Parathyroid adenoma (tissue), 2 donors: Measurements from ENCODE around the gene RPS19.

Experiments
- H2AFZ ChIP-seq: fragments of 300-600 bp; sonication (generic); one replicate; pipeline ENCODE4 v1.7.0; 2017; ENCODE audit warnings: antibody characterized with exemption, mild to moderate bottlenecking
- H3K27ac ChIP-seq: fragments of 300-600 bp; sonication (generic); one replicate; pipeline ENCODE4 v1.7.0; 2017
- H3K27me3 ChIP-seq: fragments of 300-600 bp; sonication (generic); one replicate; pipeline ENCODE4 v1.7.0; 2017; ENCODE audit warnings: low read length; ENCODE audit not compliant: control insufficient read depth, insufficient read depth
- H3K36me3 ChIP-seq: fragments of 300-600 bp; sonication (generic); one replicate; pipeline ENCODE4 v1.7.0; 2017; ENCODE audit warnings: low read length; ENCODE audit not compliant: control insufficient read depth, insufficient read depth
- H3K4me1 ChIP-seq: fragments of 300-600 bp; sonication (generic); one replicate; pipeline ENCODE4 v1.7.0; 2017; ENCODE audit warnings: control low read depth
- H3K4me2 ChIP-seq: fragments of 300-600 bp; sonication (generic); one replicate; pipeline ENCODE4 v1.7.0; 2017; ENCODE audit warnings: low read length
- H3K4me3 ChIP-seq: fragments of 300-600 bp; sonication (generic); one replicate; pipeline ENCODE4 v1.7.0; 2017; ENCODE audit warnings: low read depth, low read length
- H3K79me2 ChIP-seq: fragments of 300-600 bp; sonication (generic); one replicate; pipeline ENCODE4 v1.7.0; 2017; ENCODE audit warnings: control low read depth
- H3K9ac ChIP-seq: fragments of 300-600 bp; sonication (generic); one replicate; pipeline ENCODE4 v1.7.0; 2017; ENCODE audit warnings: mild to moderate bottlenecking
- H3K9me3 ChIP-seq: fragments of 300-600 bp; sonication (generic); one replicate; pipeline ENCODE4 v1.7.0; 2017; ENCODE audit warnings: low read length; ENCODE audit not compliant: control insufficient read depth
- CTCF ChIP-seq: fragments of 300-600 bp; sonication (generic); IDR thresholded peaks from one replicate; pipeline ENCODE4 v1.7.0; 2017; ENCODE audit warnings: antibody characterized with exemption, mild to moderate bottlenecking
- donor health status: primary hyperparathyroidism.

The RPS19 gene

GRCh38 chr19:41847351-41848105 lies 12.5 kb upstream of the RPS19 start:
- H3K4me1 ChIP-seq: no peaks in the 10 kb centered on the region
- no peaks in the 10 kb centered on the region for H3K9me3 ChIP-seq
- H3K27me3 ChIP-seq: no peaks in the 10 kb centered on the region
- H3K36me3 ChIP-seq: no peaks in the 10 kb centered on the region
- no peak overlapping the region for H3K27ac ChIP-seq
- TF ChIP-seq CTCF: no peak
- no peak overlapping the region for H3K4me2 ChIP-seq
- no peak overlapping the region for H3K9ac ChIP-seq
- H2AFZ ChIP-seq: no peak overlapping the region
- no peak overlapping the region for H3K4me3 ChIP-seq
- H3K79me2 ChIP-seq: no peaks in the 10 kb centered on the region

- no peaks in the 10 kb centered on the region for H3K36me3 ChIP-seq
- H3K27me3 ChIP-seq: no peaks in the 10 kb centered on the region
- no peak overlapping the region for H2AFZ ChIP-seq
- H3K4me2 ChIP-seq: no peak overlapping the region
- no peak overlapping the region for H3K9ac ChIP-seq
- no peak overlapping the region for H3K27ac ChIP-seq
- no peaks in the 10 kb centered on the region for H3K4me1 ChIP-seq
- H3K9me3 ChIP-seq: no peaks in the 10 kb centered on the region
- no peaks in the 10 kb centered on the region for H3K79me2 ChIP-seq
- TF ChIP-seq CTCF: no peak
- H3K4me3 ChIP-seq: no peak overlapping the region
Observed at GRCh38 chr19:41848666-41849065, 11.4 kb upstream of the RPS19 start.

GRCh38 chr19:41849067-41849466 lies 11.0 kb upstream of the RPS19 start:
- TF ChIP-seq CTCF: no peak
- H3K9me3 ChIP-seq: no peaks in the 10 kb centered on the region
- no peak overlapping the region for H3K27ac ChIP-seq
- no peak overlapping the region for H3K9ac ChIP-seq
- no peak overlapping the region for H3K4me2 ChIP-seq
- H3K79me2 ChIP-seq: no peaks in the 10 kb centered on the region
- no peaks in the 10 kb centered on the region for H3K4me1 ChIP-seq
- no peak overlapping the region for H3K4me3 ChIP-seq
- no peaks in the 10 kb centered on the region for H3K27me3 ChIP-seq
- H2AFZ ChIP-seq: no peak overlapping the region
- no peaks in the 10 kb centered on the region for H3K36me3 ChIP-seq

GRCh38 chr19:41850381-41850780 lies 9.7 kb upstream of the RPS19 start:
- H3K27me3 ChIP-seq: no peaks in the 10 kb centered on the region
- no peak for TF ChIP-seq CTCF

GRCh38 chr19:41851456-41851855 lies 8.6 kb upstream of the RPS19 start:
- H3K4me1 ChIP-seq: no peaks in the 10 kb centered on the region
- no peaks in the 10 kb centered on the region for H3K27me3 ChIP-seq

More at GRCh38 chr19:41850381-41850780, 9.7 kb upstream of the RPS19 start:
- Histone ChIP-seq H3K79me2 (no peaks in the 10 kb centered on the region), H3K9ac (no peak overlapping the region), H3K36me3 (no peaks in the 10 kb centered on the region), H2AFZ (no peak overlapping the region), H3K27ac (no peak overlapping the region), H3K4me1 (no peaks in the 10 kb centered on the region), H3K4me3 (no peak overlapping the region), H3K4me2 (no peak overlapping the region), H3K9me3 (no peaks in the 10 kb centered on the region)

More at GRCh38 chr19:41851456-41851855, 8.6 kb upstream of the RPS19 start:
- H3K36me3 ChIP-seq: no peaks in the 10 kb centered on the region
- no peak overlapping the region for H3K4me3 ChIP-seq
- H3K9ac ChIP-seq: no peak overlapping the region
- H3K79me2 ChIP-seq: no peaks in the 10 kb centered on the region
- H2AFZ ChIP-seq: no peak overlapping the region
- H3K9me3 ChIP-seq: no peaks in the 10 kb centered on the region
- no peak overlapping the region for H3K4me2 ChIP-seq
- no peak overlapping the region for H3K27ac ChIP-seq
- TF ChIP-seq CTCF: no peak
